ENCODE measurements around the gene ZDHHC12. TPM values are rescaled to one million over a fixed set of nuclear protein-coding genes. Genes with fewer than 3 reads are reported as not detected.
A peak's percentile ranks its signal among the peaks of the same experiment; 100 is the strongest.

ZDHHC12 gene, protein sequence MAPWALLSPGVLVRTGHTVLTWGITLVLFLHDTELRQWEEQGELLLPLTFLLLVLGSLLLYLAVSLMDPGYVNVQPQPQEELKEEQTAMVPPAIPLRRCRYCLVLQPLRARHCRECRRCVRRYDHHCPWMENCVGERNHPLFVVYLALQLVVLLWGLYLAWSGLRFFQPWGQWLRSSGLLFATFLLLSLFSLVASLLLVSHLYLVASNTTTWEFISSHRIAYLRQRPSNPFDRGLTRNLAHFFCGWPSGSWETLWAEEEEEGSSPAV
- 24.7 and 24.8 TPM in 2 replicates for total RNA-seq
- long read RNA-seq, transcript ZDHHC12-201 (5 exons, 1,129 nt): major isoform, 7 of 8 reads
- long read RNA-seq, partial matches to known transcripts: 0 of 8 reads
- long read RNA-seq, other reads (novel, unspliced or antisense): 1 of 8 reads

DNA sequence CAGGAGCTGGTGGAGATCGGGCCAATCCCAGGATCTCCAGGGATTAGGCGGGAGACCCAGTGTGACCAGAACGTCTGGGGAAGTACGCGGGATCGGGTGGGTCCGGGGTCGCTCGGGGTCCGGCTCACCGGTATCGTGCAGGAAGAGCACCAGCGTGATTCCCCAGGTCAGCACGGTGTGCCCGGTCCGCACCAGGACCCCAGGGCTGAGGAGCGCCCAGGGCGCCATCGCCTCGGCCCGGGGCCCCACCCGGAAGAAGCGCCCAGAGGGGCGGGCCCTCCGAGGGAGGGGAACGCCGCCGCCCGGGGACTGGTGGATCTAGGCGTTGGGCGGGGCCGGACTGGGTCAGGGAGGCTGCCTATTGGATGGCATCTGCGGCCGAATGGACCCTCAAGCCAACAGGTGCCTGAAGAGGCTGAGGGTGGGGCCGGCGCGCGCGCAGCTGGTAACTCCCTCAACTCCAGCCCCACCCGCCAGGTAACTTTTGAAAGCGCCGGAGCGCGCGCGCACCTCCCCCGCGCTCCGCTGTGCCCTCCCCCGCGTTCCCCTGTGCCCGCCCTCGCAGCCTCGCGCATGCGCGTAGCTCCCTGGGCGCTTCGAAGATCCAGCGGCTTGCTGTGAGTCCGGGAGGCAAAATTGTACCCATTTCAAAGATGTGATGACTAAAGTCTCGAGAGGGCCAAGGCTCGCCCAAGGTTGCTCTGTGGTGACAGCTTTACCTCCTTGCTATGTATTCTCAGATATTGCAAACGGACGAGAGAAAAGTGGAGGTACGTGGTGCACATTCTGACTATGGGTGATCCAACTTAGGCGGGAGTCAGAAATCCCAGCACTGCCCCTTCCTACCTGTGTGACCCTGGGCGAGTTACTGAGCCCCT lies at the start of gene ZDHHC12:
TSS of gene ZDHHC12 (minus strand) at position 262 of the 878 bp plus-strand sequence. CDS start at position 228, 34 bp downstream.
- H3K4me1 Mint-ChIP-seq (ENCODE audit: unreplicated experiment): peaks cover 24% of the 10 kb centered on the region

DNA sequence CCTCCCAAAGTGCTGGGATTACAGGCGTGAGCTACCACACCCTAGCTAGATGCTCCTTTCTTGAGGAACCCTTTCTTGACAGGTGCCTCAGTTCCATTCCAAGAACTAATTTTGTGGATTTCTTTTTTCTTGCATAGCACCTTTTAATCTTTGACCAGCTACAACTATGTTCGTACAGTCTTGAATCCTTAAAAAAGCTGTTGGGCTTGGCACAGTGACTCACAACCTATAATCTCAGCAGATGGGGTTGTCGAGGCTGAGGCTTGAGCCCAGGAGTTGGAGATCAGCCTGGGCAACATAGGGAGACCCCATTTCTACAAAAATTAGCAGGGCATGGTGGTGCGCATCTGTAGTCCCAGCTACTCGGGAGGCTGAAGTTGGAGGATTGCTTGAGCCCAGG lies 49.1 kb upstream of the ZDHHC12 start:
- Mint-ChIP-seq H3K4me3 (ENCODE audit: unreplicated experiment) (no peak overlapping the region), H3K27me3 (ENCODE audit: unreplicated experiment) (no peaks in the 10 kb centered on the region), H3K9me3 (ENCODE audit: unreplicated experiment) (no peaks in the 10 kb centered on the region), H3K36me3 (ENCODE audit: unreplicated experiment) (peaks cover 2% of the 10 kb centered on the region), H3K4me1 (ENCODE audit: unreplicated experiment) (peaks cover 25% of the 10 kb centered on the region), H3K27ac (ENCODE audit: unreplicated experiment) (no peak overlapping the region)
- TF ChIP-seq, protein P1, sequence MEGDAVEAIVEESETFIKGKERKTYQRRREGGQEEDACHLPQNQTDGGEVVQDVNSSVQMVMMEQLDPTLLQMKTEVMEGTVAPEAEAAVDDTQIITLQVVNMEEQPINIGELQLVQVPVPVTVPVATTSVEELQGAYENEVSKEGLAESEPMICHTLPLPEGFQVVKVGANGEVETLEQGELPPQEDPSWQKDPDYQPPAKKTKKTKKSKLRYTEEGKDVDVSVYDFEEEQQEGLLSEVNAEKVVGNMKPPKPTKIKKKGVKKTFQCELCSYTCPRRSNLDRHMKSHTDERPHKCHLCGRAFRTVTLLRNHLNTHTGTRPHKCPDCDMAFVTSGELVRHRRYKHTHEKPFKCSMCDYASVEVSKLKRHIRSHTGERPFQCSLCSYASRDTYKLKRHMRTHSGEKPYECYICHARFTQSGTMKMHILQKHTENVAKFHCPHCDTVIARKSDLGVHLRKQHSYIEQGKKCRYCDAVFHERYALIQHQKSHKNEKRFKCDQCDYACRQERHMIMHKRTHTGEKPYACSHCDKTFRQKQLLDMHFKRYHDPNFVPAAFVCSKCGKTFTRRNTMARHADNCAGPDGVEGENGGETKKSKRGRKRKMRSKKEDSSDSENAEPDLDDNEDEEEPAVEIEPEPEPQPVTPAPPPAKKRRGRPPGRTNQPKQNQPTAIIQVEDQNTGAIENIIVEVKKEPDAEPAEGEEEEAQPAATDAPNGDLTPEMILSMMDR (IDR thresholded peaks at IDR 0.05): no peak
- no peak for DNase-seq (ENCODE audit: extremely low spot score, unreplicated experiment)

More for the DNA sequence above, at the start of gene ZDHHC12:
- DNase-seq (ENCODE audit: extremely low spot score, unreplicated experiment): peak; percentile 94
- peak within 1 kb of the TSS; percentile 81 for H3K4me3 Mint-ChIP-seq (ENCODE audit: unreplicated experiment)
- H3K9me3 Mint-ChIP-seq (ENCODE audit: unreplicated experiment): no peaks in the 10 kb centered on the region
- H3K27ac Mint-ChIP-seq (ENCODE audit: unreplicated experiment): peak within 1 kb of the TSS; percentile 76
- TF ChIP-seq, protein P1 (IDR thresholded peaks at IDR 0.05): no peak
- no peaks in the 10 kb centered on the region for H3K27me3 Mint-ChIP-seq (ENCODE audit: unreplicated experiment)
- no peaks in the 10 kb centered on the region for H3K36me3 Mint-ChIP-seq (ENCODE audit: unreplicated experiment)

DNA sequence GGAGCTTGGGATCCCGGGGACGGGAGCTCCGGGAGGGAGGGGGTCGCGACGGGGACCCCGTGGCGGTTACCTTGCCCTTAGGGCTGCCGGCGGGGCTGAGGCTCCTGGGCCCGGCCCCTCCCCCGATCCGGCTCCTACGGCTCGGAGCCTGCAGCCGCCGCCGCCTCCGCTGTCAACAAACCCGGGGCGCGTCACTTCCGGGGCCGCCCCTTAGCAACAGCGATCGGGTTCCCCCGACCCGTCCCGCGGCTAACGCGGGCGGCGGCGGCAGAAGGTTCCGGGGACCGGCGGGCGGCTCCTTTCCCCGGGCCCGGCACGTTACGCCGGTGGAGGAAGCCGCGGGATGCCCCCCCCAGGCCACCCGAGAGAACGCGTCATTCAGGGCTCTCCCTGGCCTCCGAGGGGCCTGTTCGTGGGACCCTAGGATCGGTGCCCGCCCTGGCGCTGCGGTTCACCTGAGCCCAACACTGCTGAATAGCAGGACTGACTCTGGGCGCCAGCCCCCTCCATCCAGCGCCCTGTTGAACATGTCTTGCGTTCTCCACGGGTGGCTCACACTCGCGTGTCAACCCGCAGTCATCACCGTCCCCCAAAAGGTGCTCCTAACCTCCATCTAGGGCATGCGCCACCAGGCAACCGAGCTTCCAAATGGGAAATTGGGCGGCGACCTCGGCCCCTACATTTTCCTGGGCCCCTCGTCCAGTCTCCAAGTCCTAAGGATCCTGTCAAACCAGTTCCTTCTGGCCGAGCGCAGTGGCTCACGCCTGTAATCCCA lies 48.0 kb upstream of the ZDHHC12 start, which contains the start of gene ZER1:
TSS of gene ZER1 (minus strand) at position 183 of the 775 bp plus-strand sequence. CDS start 16,362 bp downstream, outside the sequence.
- DNase-seq (ENCODE audit: extremely low spot score, unreplicated experiment): peak; percentile 96
- H3K27me3 Mint-ChIP-seq (ENCODE audit: unreplicated experiment): no peaks in the 10 kb centered on the region
- peaks cover 25% of the 10 kb centered on the region for H3K4me1 Mint-ChIP-seq (ENCODE audit: unreplicated experiment)
- peak within 1 kb of the TSS; percentile 96 for H3K4me3 Mint-ChIP-seq (ENCODE audit: unreplicated experiment)
- H3K36me3 Mint-ChIP-seq (ENCODE audit: unreplicated experiment): peaks cover 6% of the 10 kb centered on the region
- no peaks in the 10 kb centered on the region for H3K9me3 Mint-ChIP-seq (ENCODE audit: unreplicated experiment)
- TF ChIP-seq, protein P1 (IDR thresholded peaks at IDR 0.05): no peak
- peak within 1 kb of the TSS; percentile 94 for H3K27ac Mint-ChIP-seq (ENCODE audit: unreplicated experiment)

DNA sequence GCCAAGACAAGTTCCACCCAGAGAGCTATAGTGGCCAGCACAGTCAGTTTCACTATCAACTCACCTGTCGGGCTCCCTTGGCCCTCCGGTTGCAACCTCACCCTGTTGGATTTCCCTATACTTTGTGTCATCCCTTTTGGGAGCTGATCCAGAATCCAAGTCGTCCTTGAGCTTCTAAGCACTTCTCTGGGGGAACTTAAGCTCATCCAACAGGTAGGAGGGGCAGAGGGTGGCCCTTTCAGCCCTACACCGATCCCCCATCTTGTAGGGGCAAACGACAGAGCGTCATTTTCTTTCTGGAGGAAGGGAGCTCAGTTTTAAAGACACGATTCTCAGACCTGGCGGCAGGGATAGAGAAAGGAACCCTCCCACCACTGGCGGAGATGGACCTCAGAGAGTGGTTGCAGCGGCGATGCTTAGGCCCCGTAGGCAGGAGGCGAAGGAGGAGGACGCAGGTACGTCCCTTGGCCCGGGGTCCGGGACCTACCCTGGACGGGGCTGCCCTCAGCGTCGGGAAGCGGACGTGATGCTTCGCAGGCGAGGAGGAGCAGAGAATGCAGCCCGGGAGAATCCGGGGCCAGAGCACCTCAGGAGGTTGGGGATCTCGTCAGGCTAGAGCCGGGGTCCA lies 47.3 kb upstream of the ZDHHC12 start:
- H3K36me3 Mint-ChIP-seq (ENCODE audit: unreplicated experiment): peaks cover 6% of the 10 kb centered on the region
- TF ChIP-seq, protein P1 (IDR thresholded peaks at IDR 0.05): no peak
- no peaks in the 10 kb centered on the region for H3K27me3 Mint-ChIP-seq (ENCODE audit: unreplicated experiment)
- H3K27ac Mint-ChIP-seq (ENCODE audit: unreplicated experiment): peak overlapping the region; percentile 94
- no peak for DNase-seq (ENCODE audit: extremely low spot score, unreplicated experiment)
- peaks cover 25% of the 10 kb centered on the region for H3K4me1 Mint-ChIP-seq (ENCODE audit: unreplicated experiment)
- no peaks in the 10 kb centered on the region for H3K9me3 Mint-ChIP-seq (ENCODE audit: unreplicated experiment)
- H3K4me3 Mint-ChIP-seq (ENCODE audit: unreplicated experiment): peak overlapping the region; percentile 96
